ENCODE measurements around the gene NKD1.

The NKD1 gene

DNA sequence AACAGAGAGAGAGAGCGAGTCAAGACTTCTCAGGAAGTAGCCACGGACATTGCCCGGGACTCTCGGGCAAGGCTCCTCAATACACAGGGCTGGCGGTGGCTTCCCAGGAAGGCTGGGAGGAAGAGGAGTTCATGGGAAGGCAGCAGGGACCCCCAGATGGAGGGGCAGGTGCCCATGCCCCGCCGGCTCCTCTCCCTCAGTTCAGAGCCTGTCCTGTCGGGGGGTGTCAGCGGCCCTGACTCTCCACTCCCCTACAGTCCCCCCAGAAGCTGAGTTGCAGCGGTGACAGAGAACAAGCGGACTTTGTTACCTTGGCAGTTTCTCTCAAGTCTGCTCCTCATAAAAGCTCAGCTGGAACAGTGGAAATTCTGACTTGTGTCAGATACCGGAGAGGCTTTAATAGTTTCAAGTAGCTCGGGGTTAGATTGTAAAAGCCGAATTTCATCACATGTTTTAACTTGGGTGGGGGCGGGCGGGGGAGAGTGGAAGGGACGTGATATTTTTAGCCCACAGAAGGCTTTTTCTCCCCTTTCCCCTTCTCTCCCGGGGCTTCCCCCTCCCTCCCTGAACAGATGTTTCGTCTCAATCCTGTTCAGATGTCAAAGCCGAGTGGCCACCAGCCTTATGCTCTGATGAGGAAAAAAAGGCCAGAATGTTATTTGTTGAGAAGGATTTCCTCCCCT, 65.2 kb downstream of the NKD1 start:
- H3K27me3 ChIP-seq (ENCODE audit: low read depth): no peaks in the 10 kb centered on the region
- no peak for DNase-seq (ENCODE audit: low spot score in 2 of 2)
- in situ Hi-C loops (cut with MboI; ENCODE audit: low sequenced_read_pairs): no loop called here
- peaks cover 13% of the 10 kb centered on the region for H3K4me1 ChIP-seq
- no peaks in the 10 kb centered on the region for H3K36me3 ChIP-seq (replicated peaks)
- H3K4me3 ChIP-seq: no peak overlapping the region
- H3K9me3 ChIP-seq: no peaks in the 10 kb centered on the region

DNA sequence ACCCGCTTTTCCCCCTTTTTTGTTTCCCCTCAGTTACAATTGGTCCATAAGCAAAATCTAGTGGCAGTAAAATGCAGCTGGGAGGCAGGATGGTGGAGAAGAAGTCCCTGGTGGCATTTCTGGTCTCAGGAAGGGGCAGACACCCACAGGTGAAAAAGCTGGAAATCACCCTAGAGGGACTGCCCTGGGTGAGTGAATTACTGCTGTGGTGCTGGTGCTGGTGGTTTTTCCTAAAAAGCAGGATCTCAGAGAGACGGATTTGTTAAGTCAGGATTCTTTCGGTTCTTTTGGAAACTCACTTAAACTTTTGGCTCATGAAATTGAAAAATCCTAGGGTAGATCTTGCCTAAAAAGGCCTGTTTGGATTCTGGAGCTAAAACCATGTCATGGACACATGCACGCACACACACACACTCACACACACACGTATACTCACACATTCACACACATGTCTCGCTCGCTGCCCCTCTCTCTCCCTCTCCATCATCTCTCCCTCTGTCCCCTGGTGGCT, 65.8 kb downstream of the NKD1 start:
- Histone ChIP-seq H3K4me3 (no peak overlapping the region), H3K27me3 (ENCODE audit: low read depth) (no peaks in the 10 kb centered on the region), H3K4me1 (peaks cover 13% of the 10 kb centered on the region), H3K9me3 (no peaks in the 10 kb centered on the region), H3K36me3 (replicated peaks) (no peaks in the 10 kb centered on the region)
- in situ Hi-C loops (cut with MboI; ENCODE audit: low sequenced_read_pairs): no loop called here
- no peak for DNase-seq (ENCODE audit: low spot score in 2 of 2)

DNA sequence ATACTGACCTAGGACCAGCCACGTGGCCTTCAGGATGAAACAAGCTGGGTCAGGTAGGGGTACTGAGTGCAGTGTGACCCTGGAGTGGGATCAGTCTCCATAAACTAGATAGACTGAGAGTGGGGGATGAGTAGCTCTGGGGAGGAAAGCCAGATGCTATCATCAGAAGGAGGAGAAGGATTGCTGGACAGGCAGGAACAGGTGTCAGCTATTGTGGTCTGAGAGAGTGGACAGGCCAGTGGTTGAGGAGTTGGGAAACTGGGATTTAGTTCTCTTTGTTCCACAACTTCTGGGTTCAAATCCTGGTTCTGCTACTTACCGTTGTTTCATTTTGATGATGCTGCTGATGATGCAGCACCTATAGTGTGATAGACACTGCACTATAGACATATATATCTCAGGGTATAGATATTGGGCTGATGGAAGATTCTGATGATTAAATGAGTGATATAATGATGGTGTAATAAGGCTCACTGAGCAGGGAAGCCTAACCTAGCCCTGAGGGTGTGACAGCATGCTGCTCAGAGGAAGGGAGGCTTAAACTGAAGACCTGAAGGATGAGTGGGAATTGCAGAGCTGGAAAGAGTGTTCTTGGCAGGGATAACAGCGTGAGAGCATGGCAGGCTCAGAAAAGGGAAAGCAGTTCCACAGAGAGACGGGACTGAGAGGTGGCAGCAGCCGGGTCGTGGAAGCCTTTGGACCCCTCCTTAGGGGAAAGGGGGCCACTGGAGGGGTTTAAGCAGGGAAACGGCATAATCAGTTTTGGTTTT, 66.9 kb downstream of the NKD1 start:
- H3K4me3 ChIP-seq: no peak overlapping the region
- no peak for DNase-seq (ENCODE audit: low spot score in 2 of 2)
- H3K9me3 ChIP-seq: no peaks in the 10 kb centered on the region
- in situ Hi-C loops (cut with MboI; ENCODE audit: low sequenced_read_pairs): no loop called here
- H3K36me3 ChIP-seq (replicated peaks): no peaks in the 10 kb centered on the region
- peaks cover 8% of the 10 kb centered on the region for H3K4me1 ChIP-seq
- H3K27me3 ChIP-seq (ENCODE audit: low read depth): no peaks in the 10 kb centered on the region

DNA sequence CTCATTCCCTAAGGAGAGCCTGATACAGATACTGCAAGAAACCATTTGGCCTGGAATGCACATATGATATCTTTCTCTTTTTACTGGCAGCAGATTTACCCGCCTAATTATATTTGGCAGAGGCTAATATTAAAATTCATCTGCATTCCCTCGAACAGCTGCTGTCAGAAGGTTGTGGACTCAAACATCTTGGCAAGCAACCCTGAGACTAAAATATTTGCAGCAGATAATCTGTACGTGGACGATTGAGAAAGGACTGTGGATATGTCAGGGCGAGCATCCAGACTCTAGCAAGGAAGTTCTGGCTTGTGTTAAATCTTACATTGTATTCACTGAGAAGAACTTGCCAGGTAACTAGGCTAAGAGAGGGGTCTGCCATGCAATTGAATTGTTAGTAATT, 67.7 kb downstream of the NKD1 start:
- Histone ChIP-seq H3K36me3 (replicated peaks) (no peaks in the 10 kb centered on the region), H3K4me1 (peaks cover 4% of the 10 kb centered on the region), H3K27me3 (ENCODE audit: low read depth) (no peaks in the 10 kb centered on the region), H3K9me3 (no peaks in the 10 kb centered on the region), H3K4me3 (no peak overlapping the region)
- no peak for DNase-seq (ENCODE audit: low spot score in 2 of 2)
- in situ Hi-C loops (cut with MboI; ENCODE audit: low sequenced_read_pairs): no loop called here

DNA sequence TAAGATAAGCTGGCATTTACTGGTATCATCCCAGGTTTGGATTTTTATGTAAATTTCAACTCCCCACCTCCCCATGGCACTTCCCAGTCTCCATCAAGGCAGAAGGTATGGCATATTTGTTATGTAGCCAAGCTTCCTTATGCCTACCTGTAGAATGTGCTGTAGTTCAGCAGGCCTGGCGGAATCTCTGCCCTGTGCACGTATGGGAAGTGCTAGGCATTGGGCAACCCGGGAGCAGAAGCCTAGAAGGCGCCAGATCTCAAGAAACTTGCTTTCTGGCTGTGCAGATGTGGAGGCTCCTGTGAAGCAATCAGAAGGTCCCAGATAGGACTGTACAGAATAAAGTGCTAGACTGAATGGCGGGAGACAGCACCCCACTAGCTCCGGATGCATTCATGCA, 68.2 kb downstream of the NKD1 start:
- Histone ChIP-seq H3K4me3 (no peak overlapping the region), H3K4me1 (no peaks in the 10 kb centered on the region), H3K36me3 (replicated peaks) (no peaks in the 10 kb centered on the region), H3K9me3 (no peaks in the 10 kb centered on the region), H3K27me3 (ENCODE audit: low read depth) (no peaks in the 10 kb centered on the region)
- no peak for DNase-seq (ENCODE audit: low spot score in 2 of 2)
- in situ Hi-C loops (cut with MboI; ENCODE audit: low sequenced_read_pairs): no loop called here

DNA sequence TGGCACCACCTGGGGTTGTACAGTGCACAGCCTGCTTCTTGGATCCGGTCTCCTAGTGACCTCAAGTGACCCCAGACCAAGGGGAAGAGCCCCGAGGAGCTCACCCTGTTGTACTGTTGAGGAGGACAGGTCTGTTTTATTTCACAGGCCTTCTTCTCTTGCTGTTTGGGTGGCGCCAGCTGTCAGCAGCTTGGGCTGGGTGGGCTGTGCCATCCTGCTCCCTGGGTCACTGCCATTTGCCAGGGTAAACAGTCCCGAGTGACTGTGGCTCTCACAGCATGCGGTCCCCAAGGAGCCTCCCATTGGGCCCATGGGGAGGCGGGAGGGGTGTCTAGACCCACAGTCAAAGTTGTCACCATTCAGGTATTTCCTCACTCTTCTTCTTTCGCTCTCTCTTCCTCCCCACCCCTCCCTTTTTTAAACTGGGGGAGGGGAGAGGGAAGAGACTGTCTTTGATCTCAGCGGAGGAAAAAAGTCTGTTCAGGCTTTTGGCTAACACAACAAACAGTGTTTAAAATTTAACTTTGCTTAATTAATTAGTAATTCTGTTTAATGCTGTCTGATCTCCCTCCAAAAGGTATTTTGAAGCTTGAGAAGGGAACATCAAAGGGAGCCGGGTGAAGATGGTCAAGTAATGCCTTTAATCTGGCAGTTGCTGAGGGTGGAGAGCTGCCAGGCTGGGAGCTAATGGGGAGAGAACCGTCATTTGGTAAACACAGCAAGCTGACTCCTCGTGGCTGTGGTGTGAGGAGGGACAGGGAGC, 68.9 kb downstream of the NKD1 start:
- in situ Hi-C loops (cut with MboI; ENCODE audit: low sequenced_read_pairs): no loop called here
- no peak for DNase-seq (ENCODE audit: low spot score in 2 of 2)
- Histone ChIP-seq H3K36me3 (replicated peaks) (no peaks in the 10 kb centered on the region), H3K4me3 (no peak overlapping the region), H3K4me1 (no peaks in the 10 kb centered on the region), H3K9me3 (no peaks in the 10 kb centered on the region), H3K27me3 (ENCODE audit: low read depth) (no peaks in the 10 kb centered on the region)

DNA sequence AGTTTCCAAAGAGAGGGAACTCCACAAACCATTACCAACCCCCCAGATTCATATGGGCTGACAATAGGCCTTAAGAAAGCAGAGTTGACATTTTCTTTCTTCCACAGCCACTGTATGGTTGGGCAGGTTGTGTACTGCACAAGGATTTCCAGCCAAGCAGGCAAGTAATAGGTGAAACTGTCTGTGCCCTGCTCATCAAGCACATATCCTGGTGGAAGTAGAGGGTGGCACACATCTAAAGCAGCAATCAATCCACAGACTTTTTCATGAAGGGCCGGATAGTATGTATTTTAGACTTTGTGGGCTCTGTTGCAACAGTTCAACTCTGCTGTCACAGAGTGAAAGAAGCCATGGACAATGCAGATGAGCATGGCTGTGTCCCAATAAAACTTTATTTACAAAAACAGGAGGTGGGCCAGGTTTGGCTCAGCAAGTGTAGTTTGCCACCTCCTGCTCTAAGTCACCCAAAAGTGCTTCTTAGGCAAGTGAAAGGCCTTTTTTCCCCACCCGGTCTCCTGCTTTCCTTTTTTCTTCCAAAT, 69.5 kb downstream of the NKD1 start:
- no peaks in the 10 kb centered on the region for H3K4me1 ChIP-seq
- no peak overlapping the region for H3K4me3 ChIP-seq
- H3K36me3 ChIP-seq (replicated peaks): no peaks in the 10 kb centered on the region
- no peaks in the 10 kb centered on the region for H3K9me3 ChIP-seq
- in situ Hi-C loops (cut with MboI; ENCODE audit: low sequenced_read_pairs): no loop called here
- no peaks in the 10 kb centered on the region for H3K27me3 ChIP-seq (ENCODE audit: low read depth)
- no peak for DNase-seq (ENCODE audit: low spot score in 2 of 2)

DNA sequence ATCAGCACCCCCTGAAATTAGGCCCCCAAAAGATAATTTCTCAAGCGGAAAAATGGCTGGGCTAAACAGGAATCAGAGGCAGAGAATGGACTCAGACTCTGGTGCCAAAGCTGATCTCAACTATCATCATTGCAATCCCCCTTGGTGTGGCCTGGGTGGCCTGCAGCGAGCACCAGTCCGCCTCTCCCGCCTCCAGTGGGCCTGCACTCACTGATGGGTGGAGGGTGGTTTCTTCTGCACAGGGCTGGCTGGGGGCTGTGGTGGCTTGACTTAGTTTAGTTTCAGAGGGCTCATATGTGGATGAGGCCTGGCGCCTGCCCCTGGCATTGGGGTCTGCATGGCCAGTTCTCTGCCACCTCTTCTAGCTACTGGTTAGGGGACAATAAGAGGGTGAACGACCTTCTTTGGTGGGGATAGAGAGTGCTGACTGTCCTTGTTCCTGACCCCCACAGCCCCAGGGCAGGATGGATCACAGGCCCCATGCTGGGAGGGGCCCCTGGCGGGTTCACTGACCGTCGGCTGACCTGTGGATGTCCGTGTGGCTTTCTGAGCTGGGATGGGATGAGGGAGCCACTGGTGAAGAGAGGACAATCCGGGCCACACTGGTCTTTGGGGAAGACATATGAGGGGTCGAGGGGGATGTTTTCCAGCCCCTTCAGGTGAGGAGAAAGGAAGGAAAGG, 70.2 kb downstream of the NKD1 start:
- H3K4me1 ChIP-seq: no peaks in the 10 kb centered on the region
- DNase-seq (ENCODE audit: low spot score in 2 of 2): no peak
- no peaks in the 10 kb centered on the region for H3K36me3 ChIP-seq (replicated peaks)
- no peaks in the 10 kb centered on the region for H3K27me3 ChIP-seq (ENCODE audit: low read depth)
- in situ Hi-C loops (cut with MboI; ENCODE audit: low sequenced_read_pairs): no loop called here
- H3K9me3 ChIP-seq: no peaks in the 10 kb centered on the region
- H3K4me3 ChIP-seq: no peak overlapping the region

DNA sequence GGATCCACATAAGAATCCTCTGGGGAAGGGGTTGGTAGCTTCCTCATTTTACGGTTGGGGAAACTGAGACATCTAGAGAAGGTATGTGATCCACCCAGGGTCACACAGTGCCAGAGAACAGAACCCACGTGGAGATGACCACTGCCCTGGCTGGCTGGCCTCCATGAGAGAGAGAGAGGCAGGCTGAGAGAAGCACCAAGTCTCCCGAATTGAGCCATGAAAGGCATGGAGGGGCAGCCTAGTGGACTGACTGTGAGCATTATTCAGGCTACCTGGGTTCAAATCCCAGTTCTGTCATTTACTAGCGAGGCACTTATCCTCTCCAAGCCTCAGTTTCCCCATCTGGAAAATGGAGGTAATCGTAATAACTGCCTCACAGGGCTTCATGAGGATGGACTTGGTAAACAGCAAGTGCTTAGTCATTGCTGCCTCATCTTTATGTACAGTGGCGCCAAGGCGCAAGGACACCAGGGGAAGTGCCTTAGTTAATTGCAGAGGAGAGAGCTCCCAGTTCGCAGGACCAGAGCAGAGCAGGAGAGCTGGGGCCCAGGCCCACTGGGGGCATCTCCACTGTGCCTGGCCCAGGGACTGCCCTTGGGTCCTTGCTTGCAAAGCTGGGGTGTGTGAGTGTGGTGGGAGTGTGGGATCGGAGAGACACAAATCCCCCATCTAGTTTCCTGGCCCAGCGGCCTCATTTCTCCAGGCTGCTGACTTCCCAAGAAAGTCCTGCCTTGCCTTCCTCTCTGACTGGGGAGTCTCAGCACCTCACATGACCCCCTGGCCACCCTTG, 71.7 kb downstream of the NKD1 start:
- no peaks in the 10 kb centered on the region for H3K9me3 ChIP-seq
- in situ Hi-C loops (cut with MboI; ENCODE audit: low sequenced_read_pairs): no loop called here
- DNase-seq (ENCODE audit: low spot score in 2 of 2): no peak
- H3K36me3 ChIP-seq (replicated peaks): no peaks in the 10 kb centered on the region
- no peaks in the 10 kb centered on the region for H3K27me3 ChIP-seq (ENCODE audit: low read depth)
- H3K4me3 ChIP-seq: no peak overlapping the region
- H3K4me1 ChIP-seq: no peaks in the 10 kb centered on the region

DNA sequence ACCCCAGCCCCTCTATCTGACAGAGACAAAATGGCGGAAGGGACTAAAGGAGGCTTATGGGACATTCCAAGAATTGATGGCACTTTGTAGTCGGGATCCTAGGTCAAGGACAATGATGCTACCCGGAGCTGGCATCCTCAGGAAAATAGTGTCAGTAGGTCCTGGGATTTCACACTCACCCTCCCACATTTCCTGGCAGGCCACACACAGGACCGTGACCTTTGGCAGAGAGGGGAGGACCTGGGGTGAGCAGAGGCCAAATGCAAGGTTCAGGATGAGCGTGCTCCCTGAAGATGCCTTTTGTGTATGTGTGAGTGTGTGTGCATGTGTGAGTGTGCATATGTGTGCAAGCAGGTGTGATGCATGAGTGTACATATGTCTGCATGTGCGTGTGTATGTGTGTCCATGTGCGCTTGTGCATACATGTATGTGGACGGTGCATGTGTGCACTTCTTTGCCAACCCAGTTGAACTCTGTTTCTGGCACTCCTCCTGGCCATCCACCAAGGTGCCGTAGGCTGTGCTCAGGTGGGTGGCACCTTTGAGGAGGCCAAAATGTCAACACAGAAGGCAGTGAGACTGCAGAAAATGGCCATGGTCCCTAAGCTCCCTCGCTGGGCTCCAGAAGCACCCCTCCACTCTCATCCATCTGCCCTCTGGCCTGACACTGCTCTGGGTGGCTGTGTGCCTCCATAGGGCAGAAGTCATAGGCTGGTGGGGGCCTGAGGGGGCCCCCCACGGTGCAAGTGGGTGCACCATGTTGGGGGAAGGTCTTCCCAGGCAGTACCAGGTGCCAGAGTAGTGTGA, 72.7 kb downstream of the NKD1 start:
- no peak for DNase-seq (ENCODE audit: low spot score in 2 of 2)
- no peaks in the 10 kb centered on the region for H3K27me3 ChIP-seq (ENCODE audit: low read depth)
- no peaks in the 10 kb centered on the region for H3K36me3 ChIP-seq (replicated peaks)
- H3K9me3 ChIP-seq: no peaks in the 10 kb centered on the region
- H3K4me1 ChIP-seq: no peaks in the 10 kb centered on the region
- in situ Hi-C loops (cut with MboI; ENCODE audit: low sequenced_read_pairs): no loop called here
- H3K4me3 ChIP-seq: no peak overlapping the region

DNA sequence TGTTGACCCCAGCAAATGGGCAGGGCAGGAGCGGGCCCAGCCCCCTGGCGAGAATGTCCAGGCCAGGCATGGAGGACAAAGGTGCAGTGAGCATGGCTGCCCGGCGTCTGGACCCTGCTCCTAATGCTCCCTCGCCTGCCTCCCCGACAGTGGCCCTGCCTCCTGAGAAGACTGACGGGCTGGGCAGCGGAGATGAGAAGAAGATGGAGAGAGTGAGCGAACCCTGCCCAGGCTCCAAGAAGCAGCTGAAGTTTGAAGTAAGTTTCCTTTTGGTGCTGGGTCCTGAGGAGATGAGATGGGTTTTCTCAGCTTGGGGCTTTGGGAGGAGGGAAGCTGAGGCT, 73.2 kb downstream of the NKD1 start:
- no peak for DNase-seq (ENCODE audit: low spot score in 2 of 2)
- H3K4me3 ChIP-seq: no peak overlapping the region
- no peaks in the 10 kb centered on the region for H3K27me3 ChIP-seq (ENCODE audit: low read depth)
- in situ Hi-C loops (cut with MboI; ENCODE audit: low sequenced_read_pairs): no loop called here
- H3K36me3 ChIP-seq (replicated peaks): no peaks in the 10 kb centered on the region
- H3K9me3 ChIP-seq: no peaks in the 10 kb centered on the region
- no peaks in the 10 kb centered on the region for H3K4me1 ChIP-seq

DNA sequence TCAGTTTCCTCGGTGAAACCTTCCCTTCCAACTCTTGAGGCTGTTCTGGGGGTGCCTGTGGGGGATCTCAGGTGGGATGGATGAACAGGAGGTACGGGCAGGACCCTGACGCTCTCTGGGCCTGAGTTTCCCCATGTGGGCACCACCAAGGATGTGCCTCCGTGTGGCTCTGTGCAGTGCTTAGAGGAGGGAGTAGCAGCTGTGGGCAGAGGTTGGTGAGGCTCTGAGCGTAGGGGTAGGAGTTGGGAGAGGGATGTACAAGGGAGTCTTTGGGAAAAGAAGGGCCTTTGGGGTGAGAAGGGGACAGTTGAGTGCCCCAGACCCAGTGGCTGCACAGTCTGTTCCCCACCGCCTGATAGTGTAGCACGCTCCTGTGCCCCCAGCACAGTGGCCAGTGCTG, 73.8 kb downstream of the NKD1 start:
- in situ Hi-C loops (cut with MboI; ENCODE audit: low sequenced_read_pairs): no loop called here
- no peak overlapping the region for H3K4me3 ChIP-seq
- H3K4me1 ChIP-seq: no peaks in the 10 kb centered on the region
- no peaks in the 10 kb centered on the region for H3K9me3 ChIP-seq
- no peak for DNase-seq (ENCODE audit: low spot score in 2 of 2)
- H3K36me3 ChIP-seq (replicated peaks): no peaks in the 10 kb centered on the region
- no peaks in the 10 kb centered on the region for H3K27me3 ChIP-seq (ENCODE audit: low read depth)

Measured in HAP-1 (cell line).